Erythroblast (primary cell): Measurements from ENCODE around the gene CACNA2D2.

Source experiments
- GATA1 ChIP-seq: IDR thresholded peaks from 2 replicates; pipeline ENCODE4 v1.6.1; 2011; ENCODE audit warnings: low read depth, mild to moderate bottlenecking, control low read depth, low read length, moderate library complexity
- POLR2A ChIP-seq: IDR thresholded peaks from 2 replicates; pipeline ENCODE4 v1.6.1; 2011; ENCODE audit warnings: mild to moderate bottlenecking, low read length

- TF ChIP-seq POLR2A: no peak
- no peak for TF ChIP-seq GATA1
Observed at GRCh38 chr3:50486219-50486888, 17.1 kb downstream of the CACNA2D2 start.
